ENCODE results near the gene TRAPPC10. TPM values are rescaled to one million over a fixed set of nuclear protein-coding genes. Genes with fewer than 3 reads are reported as not detected.
A peak's percentile ranks its signal among the peaks of the same experiment; 100 is the strongest.

Gene TRAPPC10
- total RNA-seq, 2 experiments from 2014 or later, result 98.1 to 101 TPM

DNA sequence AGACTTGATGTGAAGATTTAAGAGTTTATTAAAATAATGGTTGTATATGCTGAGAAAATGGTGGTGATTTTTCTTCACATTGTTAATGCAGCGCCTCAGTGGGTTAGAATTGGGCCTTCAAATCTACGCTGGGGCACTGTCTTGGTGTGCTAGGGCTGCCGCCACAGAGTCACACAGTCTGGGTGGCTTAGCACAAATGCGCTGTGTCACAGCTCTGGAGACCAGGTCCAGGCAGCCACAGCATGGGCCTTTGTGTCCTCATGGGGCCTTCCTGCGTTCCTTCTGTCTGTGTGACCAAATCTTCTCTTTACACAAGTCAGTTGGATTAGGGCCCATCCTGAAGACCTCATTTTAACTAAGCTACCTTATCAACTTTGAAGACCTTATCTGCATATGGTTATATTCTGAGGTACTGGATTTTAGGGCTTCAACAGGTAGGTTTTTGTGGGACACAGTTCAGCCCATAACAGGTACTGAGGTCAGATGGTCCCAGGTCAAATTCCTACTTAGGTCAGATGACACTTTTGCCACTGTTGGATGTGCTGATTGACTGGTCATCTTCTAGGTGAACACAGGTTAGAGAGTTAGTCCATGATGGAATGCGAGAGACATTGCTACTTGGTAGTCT is 17.5 kb downstream of the TRAPPC10 start:
- Mint-ChIP-seq H3K4me3 (no peak overlapping the region), H3K4me1 (ENCODE audit: low read depth) (peaks cover 66% of the 10 kb centered on the region), H3K9me3 (no peaks in the 10 kb centered on the region), H3K36me3 (ENCODE audit: low read depth) (peaks cover 58% of the 10 kb centered on the region), H3K27me3 (no peaks in the 10 kb centered on the region), H3K27ac (peak overlapping the region; percentile 41)
- H3K36me3 ChIP-seq (ENCODE audit: insufficient read depth, low read length), result peaks cover 37% of the 10 kb centered on the region
- ATAC-seq (ENCODE audit: poor library complexity) (no peak), DNase-seq (no peak)
- H3K4me3 ChIP-seq (ENCODE audit: low read length), result no peak overlapping the region
- TF ChIP-seq, protein P1, sequence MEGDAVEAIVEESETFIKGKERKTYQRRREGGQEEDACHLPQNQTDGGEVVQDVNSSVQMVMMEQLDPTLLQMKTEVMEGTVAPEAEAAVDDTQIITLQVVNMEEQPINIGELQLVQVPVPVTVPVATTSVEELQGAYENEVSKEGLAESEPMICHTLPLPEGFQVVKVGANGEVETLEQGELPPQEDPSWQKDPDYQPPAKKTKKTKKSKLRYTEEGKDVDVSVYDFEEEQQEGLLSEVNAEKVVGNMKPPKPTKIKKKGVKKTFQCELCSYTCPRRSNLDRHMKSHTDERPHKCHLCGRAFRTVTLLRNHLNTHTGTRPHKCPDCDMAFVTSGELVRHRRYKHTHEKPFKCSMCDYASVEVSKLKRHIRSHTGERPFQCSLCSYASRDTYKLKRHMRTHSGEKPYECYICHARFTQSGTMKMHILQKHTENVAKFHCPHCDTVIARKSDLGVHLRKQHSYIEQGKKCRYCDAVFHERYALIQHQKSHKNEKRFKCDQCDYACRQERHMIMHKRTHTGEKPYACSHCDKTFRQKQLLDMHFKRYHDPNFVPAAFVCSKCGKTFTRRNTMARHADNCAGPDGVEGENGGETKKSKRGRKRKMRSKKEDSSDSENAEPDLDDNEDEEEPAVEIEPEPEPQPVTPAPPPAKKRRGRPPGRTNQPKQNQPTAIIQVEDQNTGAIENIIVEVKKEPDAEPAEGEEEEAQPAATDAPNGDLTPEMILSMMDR (IDR thresholded peaks at IDR 0.05), result no peak
- ChIA-PET POLR2A (no interaction called here), CTCF (interaction anchor here (1.6 kb wide), 1 partner anchor 16 kb away, joined by 4 read pairs; no protein-coding TSS in a partner anchor)
- peaks cover 47% of the 10 kb centered on the region for H3K4me1 ChIP-seq (ENCODE audit: insufficient read depth, low read length)
- peaks cover 0 to 4% of the 10 kb centered on the region in 2 experiments for H3K9me3 ChIP-seq (ENCODE audit: control insufficient read depth in 1 of 2, insufficient read depth in 1 of 2, low read length in 2 of 2)
- intact Hi-C loops (cut with DNase I, micrococcal nuclease), result loop anchor here in 1 of 2 experiments (10.0 kb wide), 1 partner anchor 45 kb away; no protein-coding TSS in a partner anchor
- H3K27ac ChIP-seq (ENCODE audit: low read depth in 1 of 2, low read length in 2 of 2), result no peak overlapping the region
- H3K27me3 ChIP-seq (ENCODE audit: control insufficient read depth in 1 of 2, insufficient read depth in 2 of 2, low read length in 2 of 2), result no peaks in the 10 kb centered on the region

GRCh38 chr21:44035244-44035643 is 23.1 kb downstream of the TRAPPC10 start:
- CTCF ChIA-PET, result interaction anchor here (0.5 kb wide), 1 partner anchor 32 kb away, joined by 3 read pairs; no protein-coding TSS in a partner anchor
- H3K36me3 Mint-ChIP-seq (ENCODE audit: low read depth), result peaks cover 88% of the 10 kb centered on the region
- no peaks in the 10 kb centered on the region for H3K9me3 Mint-ChIP-seq
- H3K4me3 Mint-ChIP-seq, result no peak overlapping the region
- Histone ChIP-seq H3K36me3 (ENCODE audit: insufficient read depth, low read length) (peaks cover 79% of the 10 kb centered on the region), H3K27me3 (ENCODE audit: control insufficient read depth in 1 of 2, insufficient read depth in 2 of 2, low read length in 2 of 2) (no peaks in the 10 kb centered on the region), H3K4me3 (ENCODE audit: low read length) (no peak overlapping the region), H3K9me3 (ENCODE audit: control insufficient read depth in 1 of 2, insufficient read depth in 1 of 2, low read length in 2 of 2) (no peaks in the 10 kb centered on the region), H3K4me1 (ENCODE audit: insufficient read depth, low read length) (peaks cover 8% of the 10 kb centered on the region), H3K27ac (ENCODE audit: low read depth in 1 of 2, low read length in 2 of 2) (no peak overlapping the region)
- TF ChIP-seq, protein P1 (IDR thresholded peaks at IDR 0.05), result no peak
- no peak overlapping the region for H3K27ac Mint-ChIP-seq
- H3K4me1 Mint-ChIP-seq (ENCODE audit: low read depth), result peaks cover 9% of the 10 kb centered on the region
- POLR2A ChIA-PET, result no interaction called here
- intact Hi-C loops (cut with DNase I, micrococcal nuclease), result loop anchor here in 1 of 2 experiments (10.0 kb wide), 1 partner anchor 50 kb away; no protein-coding TSS in a partner anchor
- DNase-seq (no peak), ATAC-seq (ENCODE audit: poor library complexity) (no peak)
- no peaks in the 10 kb centered on the region for H3K27me3 Mint-ChIP-seq

- no peak for DNase-seq
- H3K9me3 ChIP-seq (ENCODE audit: control insufficient read depth in 1 of 2, insufficient read depth in 1 of 2, low read length in 2 of 2), result no peaks in the 10 kb centered on the region
- H3K27ac Mint-ChIP-seq, result no peak overlapping the region
- no peak overlapping the region for H3K4me3 ChIP-seq (ENCODE audit: low read length)
- intact Hi-C loops (cut with DNase I, micrococcal nuclease), result loop anchor here in 1 of 2 experiments (10.0 kb wide), 1 partner anchor 53 kb away; no protein-coding TSS in a partner anchor
- CTCF ChIA-PET, result interaction anchor here (1.1 kb wide), 1 partner anchor 99 kb away, joined by 3 read pairs; no protein-coding TSS in a partner anchor
- H3K9me3 Mint-ChIP-seq, result no peaks in the 10 kb centered on the region
- H3K4me1 Mint-ChIP-seq (ENCODE audit: low read depth), result peaks cover 10% of the 10 kb centered on the region
- no peak for ATAC-seq (ENCODE audit: poor library complexity)
- H3K4me3 Mint-ChIP-seq, result no peak overlapping the region
- POLR2A ChIA-PET, result interaction anchor here (1.1 kb wide), 1 partner anchor 26 kb away, joined by 3 read pairs; the partner anchor contains the start of gene TRAPPC10
- TF ChIP-seq, protein P1 (IDR thresholded peaks at IDR 0.05), result no peak
- peaks cover 62% of the 10 kb centered on the region for H3K36me3 ChIP-seq (ENCODE audit: insufficient read depth, low read length)
- no peaks in the 10 kb centered on the region for H3K4me1 ChIP-seq (ENCODE audit: insufficient read depth, low read length)
- H3K27me3 Mint-ChIP-seq, result no peaks in the 10 kb centered on the region
- H3K27ac ChIP-seq (ENCODE audit: low read depth in 1 of 2, low read length in 2 of 2), result no peak overlapping the region
- peaks cover 80% of the 10 kb centered on the region for H3K36me3 Mint-ChIP-seq (ENCODE audit: low read depth)
- H3K27me3 ChIP-seq (ENCODE audit: control insufficient read depth in 1 of 2, insufficient read depth in 2 of 2, low read length in 2 of 2), result no peaks in the 10 kb centered on the region
Observed at GRCh38 chr21:44038063-44038462, 26.0 kb downstream of the TRAPPC10 start.
